Measurements from ENCODE around the gene SUMO2. TPM values are rescaled to one million over a fixed set of nuclear protein-coding genes. Genes with fewer than 3 reads are reported as not detected.

Gene SUMO2
- total RNA-seq, 4 donors from 2014 or later = 52.0 to 73.9 (median 70.8) TPM

DNA sequence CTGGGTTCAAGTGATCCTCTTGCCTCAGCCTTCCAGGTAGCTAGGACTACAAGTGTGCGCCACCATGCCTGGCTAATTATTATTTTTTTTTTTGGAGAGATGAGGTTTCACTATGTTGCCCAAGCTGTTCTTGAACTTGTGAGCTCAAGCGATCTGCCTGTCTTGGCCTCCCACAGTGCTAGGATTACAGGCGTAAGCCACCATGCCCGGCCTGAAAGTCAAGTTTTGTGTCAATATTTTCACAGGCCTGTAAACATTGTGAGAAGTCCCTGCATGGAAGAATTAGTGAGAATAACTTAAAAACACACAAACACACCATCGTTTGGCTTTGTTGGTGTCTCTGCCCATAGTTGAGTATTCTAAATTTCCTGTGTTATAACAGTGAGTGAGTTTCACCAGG is 45.0 kb upstream of the SUMO2 start:
- Histone ChIP-seq H3K36me3 (peaks cover 79% of the 10 kb centered on the region), H3K27ac (no peak overlapping the region), H3K4me1 (no peaks in the 10 kb centered on the region), H3K27me3 (no peaks in the 10 kb centered on the region), H3K4me3 (no peak overlapping the region), H3K9me3 (no peaks in the 10 kb centered on the region)
- DNase-seq (ENCODE audit: low spot score in 2 of 2) = no peak
- no peak for TF ChIP-seq CTCF (IDR thresholded peaks at IDR 0.05)
- no peak for TF ChIP-seq EP300 (IDR thresholded peaks at IDR 0.05)
- no peak for TF ChIP-seq POLR2AphosphoS5 (IDR thresholded peaks at IDR 0.05)
- no peak for TF ChIP-seq POLR2A (IDR thresholded peaks at IDR 0.05)
- WGBS = 83% methylated on average over 5 of the region's 5 CpGs

DNA sequence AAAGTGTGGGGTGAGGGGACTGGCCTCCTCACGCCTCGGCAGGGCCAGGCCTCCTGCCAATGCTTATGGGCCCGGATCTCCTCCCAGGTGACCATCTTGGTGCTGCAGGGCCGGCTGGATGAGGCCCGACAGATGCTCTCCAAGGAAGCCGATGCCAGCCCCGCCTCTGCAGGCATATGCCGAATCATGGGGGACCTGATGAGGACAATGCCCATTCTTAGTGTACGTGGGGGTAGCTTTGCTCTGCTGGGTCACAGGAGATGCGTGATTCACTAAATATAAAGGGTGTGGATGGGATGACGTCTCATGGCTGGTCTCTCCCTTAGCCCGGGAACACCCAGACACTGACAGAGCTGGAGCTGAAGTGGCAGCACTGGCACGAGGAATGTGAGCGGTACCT is 42.3 kb upstream of the SUMO2 start:
- Histone ChIP-seq H3K36me3 (peaks cover 70% of the 10 kb centered on the region), H3K27ac (no peak overlapping the region), H3K9me3 (no peaks in the 10 kb centered on the region)

DNA sequence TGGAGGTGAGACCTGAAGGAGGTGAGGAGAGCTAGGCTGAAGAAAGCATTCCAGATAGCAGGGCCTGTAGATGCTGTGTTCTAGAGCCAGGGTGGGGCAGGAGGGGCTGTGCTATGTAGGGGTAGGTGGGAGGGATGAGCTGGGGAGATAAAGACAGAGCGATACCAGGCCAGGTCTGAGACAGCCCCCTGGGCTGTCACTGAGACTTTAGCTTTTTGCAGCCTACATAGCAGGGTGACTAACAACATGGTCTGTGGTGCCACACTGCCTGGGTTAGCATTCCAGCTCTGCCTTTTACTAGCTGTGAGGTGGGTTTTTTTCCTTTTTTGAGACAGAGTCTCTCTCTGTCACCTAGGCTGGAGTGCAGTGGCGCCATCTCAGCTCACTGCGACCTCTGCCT is 37.1 kb upstream of the SUMO2 start:
- Histone ChIP-seq H3K4me3 (no peak overlapping the region), H3K9me3 (no peaks in the 10 kb centered on the region), H3K36me3 (peaks cover 81% of the 10 kb centered on the region), H3K27me3 (no peaks in the 10 kb centered on the region), H3K4me1 (no peaks in the 10 kb centered on the region), H3K27ac (no peak overlapping the region)
- WGBS = 92% methylated on average over 3 of the region's 3 CpGs
- DNase-seq (ENCODE audit: low spot score in 2 of 2) = no peak
- no peak for TF ChIP-seq POLR2AphosphoS5 (IDR thresholded peaks at IDR 0.05)
- no peak for TF ChIP-seq CTCF (IDR thresholded peaks at IDR 0.05)
- no peak for TF ChIP-seq EP300 (IDR thresholded peaks at IDR 0.05)
- no peak for TF ChIP-seq POLR2A (IDR thresholded peaks at IDR 0.05)

More for the DNA sequence above, 42.3 kb upstream of the SUMO2 start:
- Histone ChIP-seq H3K4me1 (no peaks in the 10 kb centered on the region), H3K4me3 (no peak overlapping the region), H3K27me3 (no peaks in the 10 kb centered on the region)
- no peak for DNase-seq (ENCODE audit: low spot score in 2 of 2)
- WGBS = 83% methylated on average over 14 of the region's 14 CpGs
- no peak for TF ChIP-seq POLR2AphosphoS5 (IDR thresholded peaks at IDR 0.05)
- TF ChIP-seq POLR2A (IDR thresholded peaks at IDR 0.05) = no peak
- no peak for TF ChIP-seq EP300 (IDR thresholded peaks at IDR 0.05)
- TF ChIP-seq CTCF (IDR thresholded peaks at IDR 0.05) = no peak

- WGBS = 74% methylated on average over 3 of the region's 6 CpGs
- no peaks in the 10 kb centered on the region for H3K4me1 ChIP-seq
- no peak for DNase-seq (ENCODE audit: low spot score in 2 of 2)
- no peak overlapping the region for H3K4me3 ChIP-seq
- peaks cover 87% of the 10 kb centered on the region for H3K36me3 ChIP-seq
- TF ChIP-seq EP300 (IDR thresholded peaks at IDR 0.05) (no peak), CTCF (IDR thresholded peaks at IDR 0.05) (no peak), POLR2A (IDR thresholded peaks at IDR 0.05) (no peak), POLR2AphosphoS5 (IDR thresholded peaks at IDR 0.05) (no peak)
- H3K9me3 ChIP-seq = no peaks in the 10 kb centered on the region
- H3K27ac ChIP-seq = no peak overlapping the region
- no peaks in the 10 kb centered on the region for H3K27me3 ChIP-seq
Observed at GRCh38 chr17:75218131-75218530, 35.4 kb upstream of the SUMO2 start.

GRCh38 chr17:75209061-75209460 is 26.3 kb upstream of the SUMO2 start:
- Histone ChIP-seq H3K27me3 (no peaks in the 10 kb centered on the region), H3K4me1 (peaks cover 27% of the 10 kb centered on the region), H3K4me3 (no peak overlapping the region), H3K9me3 (no peaks in the 10 kb centered on the region), H3K36me3 (peaks cover 47% of the 10 kb centered on the region), H3K27ac (no peak overlapping the region)
- DNase-seq (ENCODE audit: low spot score in 2 of 2) = no peak
- 84% methylated on average over 3 of the region's 3 CpGs for WGBS
- TF ChIP-seq CTCF (IDR thresholded peaks at IDR 0.05) = no peak
- TF ChIP-seq EP300 (IDR thresholded peaks at IDR 0.05) = no peak
- TF ChIP-seq POLR2AphosphoS5 (IDR thresholded peaks at IDR 0.05) = no peak
- no peak for TF ChIP-seq POLR2A (IDR thresholded peaks at IDR 0.05)

Measured in suprapubic skin (tissue), 4 donors.